Mesendoderm (in vitro differentiated cells): Measurements from ENCODE around the gene ZNF416.

Source experiments
- DNase-seq: peaks from one replicate; pipeline ENCODE4 v3.0.0; 2013
- H2AK5ac ChIP-seq: 2 replicates; pipeline ENCODE4 v1.6.1; 2013; ENCODE audit warnings: low read length, inconsistent platforms
- H2BK120ac ChIP-seq: 2 replicates; pipeline ENCODE4 v1.6.1; 2013; ENCODE audit warnings: low read depth, mild to moderate bottlenecking, low read length, moderate library complexity, mixed read lengths
- H2BK15ac ChIP-seq: replicated peaks from 2 replicates; pipeline ENCODE4 v1.6.1; 2013; ENCODE audit warnings: low read depth, mild to moderate bottlenecking, moderate library complexity
- H2BK5ac ChIP-seq: 2 replicates; pipeline ENCODE4 v1.6.1; 2013; ENCODE audit warnings: low read length, inconsistent platforms
- H3K18ac ChIP-seq: 2 replicates; pipeline ENCODE4 v1.6.1; 2013; ENCODE audit warnings: mild to moderate bottlenecking, low read length, mixed read lengths
- H3K23ac ChIP-seq: one replicate; pipeline ENCODE4 v1.6.1; 2013; ENCODE audit warnings: low read length
- H3K27ac ChIP-seq: 2 replicates; pipeline ENCODE4 v1.5.1; 2013; ENCODE audit warnings: low read depth, mild to moderate bottlenecking, inconsistent platforms, low read length, moderate library complexity
- H3K27me3 ChIP-seq: 2 replicates; pipeline ENCODE4 v1.6.1; 2013; ENCODE audit warnings: low read length, control low read depth, mild to moderate bottlenecking, inconsistent platforms; ENCODE audit not compliant: insufficient read depth, poor library complexity
- H3K36me3 ChIP-seq: 2 replicates; pipeline ENCODE4 v1.6.1; 2013; ENCODE audit warnings: low read length, inconsistent platforms; ENCODE audit not compliant: control insufficient read depth, insufficient read depth
- H3K4ac ChIP-seq: one replicate; pipeline ENCODE4 v1.6.1; 2013; ENCODE audit warnings: low read depth, mild to moderate bottlenecking, low read length, moderate library complexity
- H3K4me1 ChIP-seq: 2 replicates; pipeline ENCODE4 v1.6.1; 2013; ENCODE audit warnings: low read depth, low read length, inconsistent platforms; ENCODE audit not compliant: control insufficient read depth
- H3K4me2 ChIP-seq: 2 replicates; pipeline ENCODE4 v1.6.1; 2013; ENCODE audit warnings: low read length
- H3K4me3 ChIP-seq: 2 replicates; pipeline ENCODE4 v1.5.1; 2013; ENCODE audit warnings: mild to moderate bottlenecking, low read length
- H3K56ac ChIP-seq: one replicate; pipeline ENCODE4 v1.6.1; 2013; ENCODE audit warnings: low read length
- H3K79me1 ChIP-seq: 2 replicates; pipeline ENCODE4 v1.6.1; 2013; ENCODE audit warnings: low read length, inconsistent platforms
- H3K79me2 ChIP-seq: 2 replicates; pipeline ENCODE4 v1.6.1; 2013; ENCODE audit warnings: mild to moderate bottlenecking, low read length; ENCODE audit not compliant: control insufficient read depth, insufficient read depth
- H3K9ac ChIP-seq: 2 replicates; pipeline ENCODE4 v1.6.1; 2013; ENCODE audit warnings: low read length, inconsistent platforms
- H4K5ac ChIP-seq: one replicate; pipeline ENCODE4 v1.6.1; 2013; ENCODE audit warnings: low read length
- H4K8ac ChIP-seq: one replicate; pipeline ENCODE4 v1.6.1; 2013; ENCODE audit warnings: low read depth, mild to moderate bottlenecking, control low read depth, low read length, moderate library complexity
- WGBS: extraction: QIAGEN DNeasy Blood & Tissue Kit; methylation state at CpG from one replicate; pipeline ENCODE4 v1.1.7; 2013; ENCODE audit warnings: low lambda C conversion rate, missing lambda C conversion rate; ENCODE audit not compliant: insufficient coverage; ENCODE audit errors: extremely low coverage; 5-methylcytosine and 5-hydroxymethylcytosine counted together

ZNF416 gene

GRCh38 chr19:57566396-57567265 is 12.1 kb downstream of the ZNF416 start:
- Histone ChIP-seq H3K4me2 (no peak overlapping the region), H3K4me3 (no peak overlapping the region), H3K23ac (no peak overlapping the region), H3K4me1 (no peaks in the 10 kb centered on the region), H3K27me3 (no peaks in the 10 kb centered on the region), H2AK5ac (no peak overlapping the region), H2BK5ac (no peak overlapping the region), H2BK15ac (no peak overlapping the region), H3K79me2 (no peaks in the 10 kb centered on the region), H3K56ac (no peak overlapping the region), H4K5ac (no peak overlapping the region), H3K79me1 (no peaks in the 10 kb centered on the region), H3K18ac (no peak overlapping the region), H2BK120ac (no peak overlapping the region), H3K9ac (no peak overlapping the region), H3K27ac (no peak overlapping the region), H4K8ac (no peak overlapping the region), H3K36me3 (no peaks in the 10 kb centered on the region), H3K4ac (no peak overlapping the region)
- no CpG with 5 or more reads among the region's 7 CpGs for WGBS
- peak; percentile 55 for DNase-seq

GRCh38 chr19:57563547-57563946 is 15.2 kb downstream of the ZNF416 start:
- Histone ChIP-seq H3K79me1 (peaks cover 7% of the 10 kb centered on the region), H2AK5ac (no peak overlapping the region), H3K27me3 (no peaks in the 10 kb centered on the region), H3K36me3 (no peaks in the 10 kb centered on the region), H3K4ac (no peak overlapping the region), H3K4me2 (no peak overlapping the region), H2BK120ac (no peak overlapping the region), H3K56ac (no peak overlapping the region), H3K9ac (no peak overlapping the region), H3K4me1 (peaks cover 3% of the 10 kb centered on the region), H4K8ac (no peak overlapping the region), H3K18ac (no peak overlapping the region), H2BK5ac (no peak overlapping the region), H4K5ac (no peak overlapping the region), H3K27ac (no peak overlapping the region), H3K23ac (no peak overlapping the region), H3K4me3 (no peak overlapping the region), H3K79me2 (peaks cover 4% of the 10 kb centered on the region), H2BK15ac (no peak overlapping the region)
- WGBS: no CpG with 5 or more reads among the region's 1 CpG
- no peak for DNase-seq

GRCh38 chr19:57560049-57560491 is 18.6 kb downstream of the ZNF416 start:
- H3K9ac ChIP-seq: no peak overlapping the region
- no peak overlapping the region for H3K4me3 ChIP-seq
- no peak overlapping the region for H4K5ac ChIP-seq
- no CpG with 5 or more reads among the region's 23 CpGs for WGBS
- no peak overlapping the region for H2BK15ac ChIP-seq
- peaks cover 7% of the 10 kb centered on the region for H3K79me2 ChIP-seq
- H3K36me3 ChIP-seq: no peaks in the 10 kb centered on the region
- H3K56ac ChIP-seq: no peak overlapping the region
- peaks cover 4% of the 10 kb centered on the region for H3K4me1 ChIP-seq
- no peak overlapping the region for H3K18ac ChIP-seq
- H3K27ac ChIP-seq: no peak overlapping the region
- no peak overlapping the region for H2BK120ac ChIP-seq
- DNase-seq: no peak
- H3K23ac ChIP-seq: no peak overlapping the region
- no peak overlapping the region for H3K4ac ChIP-seq
- no peaks in the 10 kb centered on the region for H3K27me3 ChIP-seq
- H2BK5ac ChIP-seq: no peak overlapping the region
- H2AK5ac ChIP-seq: no peak overlapping the region
- no peak overlapping the region for H3K4me2 ChIP-seq
- H4K8ac ChIP-seq: no peak overlapping the region
- H3K79me1 ChIP-seq: peaks cover 12% of the 10 kb centered on the region

- Histone ChIP-seq H2AK5ac (no peak within 1 kb of the TSS), H2BK120ac (no peak within 1 kb of the TSS), H3K79me2 (peaks cover 7% of the 10 kb centered on the region), H3K4me2 (peak within 1 kb of the TSS; percentile 47), H3K36me3 (no peaks in the 10 kb centered on the region), H3K27ac (no peak within 1 kb of the TSS), H3K56ac (peak within 1 kb of the TSS; percentile 97), H3K4ac (no peak within 1 kb of the TSS), H2BK5ac (no peak within 1 kb of the TSS), H3K23ac (peak within 1 kb of the TSS; percentile 57), H3K9ac (peak within 1 kb of the TSS; percentile 96), H3K4me1 (peaks cover 4% of the 10 kb centered on the region), H4K8ac (no peak within 1 kb of the TSS), H3K18ac (no peak within 1 kb of the TSS), H2BK15ac (no peak within 1 kb of the TSS), H3K79me1 (peaks cover 12% of the 10 kb centered on the region), H4K5ac (no peak within 1 kb of the TSS), H3K27me3 (no peaks in the 10 kb centered on the region), H3K4me3 (peak within 1 kb of the TSS; percentile 97)
- no CpG with 5 or more reads among the region's 56 CpGs for WGBS
- peak; percentile 87 for DNase-seq
These were observed 19.2 kb downstream of the ZNF416 start, which contains the start of gene ZNF550 for GRCh38 chr19:57559404-57560025. Gene ZNF550 (minus strand): TSS chr19:57559863. CDS start chr19:57559682, 181 bp downstream.

GRCh38 chr19:57559008-57559403 is 19.7 kb downstream of the ZNF416 start:
- H3K18ac ChIP-seq: no peak overlapping the region
- no peak overlapping the region for H2BK120ac ChIP-seq
- H3K4ac ChIP-seq: no peak overlapping the region
- H4K8ac ChIP-seq: no peak overlapping the region
- peak overlapping the region; percentile 57 for H3K23ac ChIP-seq
- H3K79me2 ChIP-seq: peaks cover 7% of the 10 kb centered on the region
- H3K36me3 ChIP-seq: no peaks in the 10 kb centered on the region
- whole genome bisulfite sequencing: no CpG with 5 or more reads among the region's 22 CpGs
- H2BK15ac ChIP-seq: no peak overlapping the region
- H3K27me3 ChIP-seq: no peaks in the 10 kb centered on the region
- no peak overlapping the region for H2BK5ac ChIP-seq
- peak overlapping the region; percentile 96 for H3K9ac ChIP-seq
- peaks cover 12% of the 10 kb centered on the region for H3K79me1 ChIP-seq
- DNase-seq: peak; percentile 56
- peak overlapping the region; percentile 97 for H3K4me3 ChIP-seq
- peaks cover 4% of the 10 kb centered on the region for H3K4me1 ChIP-seq
- no peak overlapping the region for H3K27ac ChIP-seq
- peak overlapping the region; percentile 97 for H3K56ac ChIP-seq
- no peak overlapping the region for H2AK5ac ChIP-seq
- H3K4me2 ChIP-seq: peak overlapping the region; percentile 47
- H4K5ac ChIP-seq: no peak overlapping the region
